ENCODE measurements around the gene CPLX1.

Gene CPLX1

DNA sequence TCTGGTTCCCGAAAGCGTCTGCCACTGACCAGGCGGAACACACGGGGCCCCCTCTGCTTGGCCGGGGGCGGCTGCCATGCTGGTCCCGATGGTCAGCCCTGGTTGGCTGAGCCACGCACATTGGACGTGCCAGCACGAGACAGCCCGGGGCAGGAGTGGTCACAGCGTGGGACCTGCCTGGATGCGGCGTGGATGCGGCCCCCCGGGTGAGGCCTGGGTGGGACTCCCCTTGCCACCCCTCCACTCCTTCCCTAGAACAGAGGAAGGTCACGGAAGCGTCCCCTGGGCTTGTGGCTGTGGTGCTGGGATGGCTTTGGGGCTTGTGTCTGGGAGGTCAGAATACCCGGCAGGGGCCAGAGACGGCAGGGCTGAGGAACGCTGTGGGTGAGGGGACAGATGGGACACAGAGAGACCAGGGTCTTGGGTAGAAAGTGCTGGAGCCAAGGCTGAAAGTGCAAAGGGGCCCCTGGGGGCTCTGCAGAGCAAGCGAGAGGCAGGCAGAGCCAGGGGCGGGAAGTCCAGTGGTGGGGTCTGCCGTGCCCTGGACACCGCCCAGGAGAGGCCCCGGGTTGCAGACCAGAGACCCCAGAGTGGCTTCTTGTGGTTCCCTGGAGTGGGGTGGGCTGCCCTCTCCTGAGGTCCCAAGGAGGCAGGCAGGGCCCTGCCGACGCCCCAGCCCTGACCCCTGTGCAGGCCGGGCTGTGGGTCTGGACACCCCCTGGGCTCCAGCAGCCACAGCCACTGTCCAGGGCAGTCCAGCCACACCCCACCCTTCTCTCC is 8.6 kb upstream of the CPLX1 start:
- no peaks in the 10 kb centered on the region for H3K79me2 ChIP-seq (ENCODE audit: insufficient read depth, low read depth)
- no peaks in the 10 kb centered on the region for H4K20me1 ChIP-seq (ENCODE audit: insufficient read depth)
- no peaks in the 10 kb centered on the region for H3K4me1 ChIP-seq (ENCODE audit: low read depth, poor library complexity, severe bottlenecking)
- no peak overlapping the region for H3K4me3 ChIP-seq (IDR thresholded peaks at IDR 0.05; ENCODE audit: insufficient read depth, low read depth, low read length)
- no peaks in the 10 kb centered on the region for H3K36me3 ChIP-seq (ENCODE audit: insufficient read depth)
- no peaks in the 10 kb centered on the region for H3K27me3 ChIP-seq (ENCODE audit: insufficient read depth, low read depth)
- TF ChIP-seq, protein P1, sequence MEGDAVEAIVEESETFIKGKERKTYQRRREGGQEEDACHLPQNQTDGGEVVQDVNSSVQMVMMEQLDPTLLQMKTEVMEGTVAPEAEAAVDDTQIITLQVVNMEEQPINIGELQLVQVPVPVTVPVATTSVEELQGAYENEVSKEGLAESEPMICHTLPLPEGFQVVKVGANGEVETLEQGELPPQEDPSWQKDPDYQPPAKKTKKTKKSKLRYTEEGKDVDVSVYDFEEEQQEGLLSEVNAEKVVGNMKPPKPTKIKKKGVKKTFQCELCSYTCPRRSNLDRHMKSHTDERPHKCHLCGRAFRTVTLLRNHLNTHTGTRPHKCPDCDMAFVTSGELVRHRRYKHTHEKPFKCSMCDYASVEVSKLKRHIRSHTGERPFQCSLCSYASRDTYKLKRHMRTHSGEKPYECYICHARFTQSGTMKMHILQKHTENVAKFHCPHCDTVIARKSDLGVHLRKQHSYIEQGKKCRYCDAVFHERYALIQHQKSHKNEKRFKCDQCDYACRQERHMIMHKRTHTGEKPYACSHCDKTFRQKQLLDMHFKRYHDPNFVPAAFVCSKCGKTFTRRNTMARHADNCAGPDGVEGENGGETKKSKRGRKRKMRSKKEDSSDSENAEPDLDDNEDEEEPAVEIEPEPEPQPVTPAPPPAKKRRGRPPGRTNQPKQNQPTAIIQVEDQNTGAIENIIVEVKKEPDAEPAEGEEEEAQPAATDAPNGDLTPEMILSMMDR (conservative IDR thresholded peaks at IDR 0.05; ENCODE audit: low read depth, low read length): no peak
- H3K4me2 ChIP-seq: no peak overlapping the region
- H3K9ac ChIP-seq: no peak overlapping the region
- no peak overlapping the region for H3K27ac ChIP-seq
- no peak overlapping the region for H2AFZ ChIP-seq (ENCODE audit: low read depth)

- no peak overlapping the region for H2AFZ ChIP-seq (ENCODE audit: low read depth)
- H3K36me3 ChIP-seq (ENCODE audit: insufficient read depth): no peaks in the 10 kb centered on the region
- H3K4me2 ChIP-seq: no peak overlapping the region
- H3K27ac ChIP-seq: no peak overlapping the region
- H4K20me1 ChIP-seq (ENCODE audit: insufficient read depth): no peaks in the 10 kb centered on the region
- H3K9ac ChIP-seq: no peak overlapping the region
- no peaks in the 10 kb centered on the region for H3K4me1 ChIP-seq (ENCODE audit: low read depth, poor library complexity, severe bottlenecking)
- no peak overlapping the region for H3K4me3 ChIP-seq (IDR thresholded peaks at IDR 0.05; ENCODE audit: insufficient read depth, low read depth, low read length)
- TF ChIP-seq, protein P1 (conservative IDR thresholded peaks at IDR 0.05; ENCODE audit: low read depth, low read length): no peak
- no peaks in the 10 kb centered on the region for H3K27me3 ChIP-seq (ENCODE audit: insufficient read depth, low read depth)
- no peaks in the 10 kb centered on the region for H3K79me2 ChIP-seq (ENCODE audit: insufficient read depth, low read depth)
Observed at GRCh38 chr4:833731-834367, 7.9 kb upstream of the CPLX1 start.

GRCh38 chr4:833156-833555 is 7.2 kb upstream of the CPLX1 start:
- Histone ChIP-seq H3K36me3 (ENCODE audit: insufficient read depth) (no peaks in the 10 kb centered on the region), H3K27me3 (ENCODE audit: insufficient read depth, low read depth) (no peaks in the 10 kb centered on the region), H4K20me1 (ENCODE audit: insufficient read depth) (no peaks in the 10 kb centered on the region), H3K9ac (no peak overlapping the region), H3K79me2 (ENCODE audit: insufficient read depth, low read depth) (no peaks in the 10 kb centered on the region), H3K4me2 (no peak overlapping the region), H3K4me1 (ENCODE audit: low read depth, poor library complexity, severe bottlenecking) (no peaks in the 10 kb centered on the region), H3K27ac (no peak overlapping the region), H2AFZ (ENCODE audit: low read depth) (no peak overlapping the region), H3K4me3 (IDR thresholded peaks at IDR 0.05; ENCODE audit: insufficient read depth, low read depth, low read length) (no peak overlapping the region)
- TF ChIP-seq, protein P1 (conservative IDR thresholded peaks at IDR 0.05; ENCODE audit: low read depth, low read length): no peak

- Histone ChIP-seq H3K27ac (no peak overlapping the region), H3K9ac (no peak overlapping the region), H3K36me3 (ENCODE audit: insufficient read depth) (no peaks in the 10 kb centered on the region), H3K27me3 (ENCODE audit: insufficient read depth, low read depth) (no peaks in the 10 kb centered on the region), H2AFZ (ENCODE audit: low read depth) (no peak overlapping the region), H3K4me2 (no peak overlapping the region), H3K4me1 (ENCODE audit: low read depth, poor library complexity, severe bottlenecking) (no peaks in the 10 kb centered on the region), H4K20me1 (ENCODE audit: insufficient read depth) (no peaks in the 10 kb centered on the region), H3K4me3 (IDR thresholded peaks at IDR 0.05; ENCODE audit: insufficient read depth, low read depth, low read length) (no peak overlapping the region), H3K79me2 (ENCODE audit: insufficient read depth, low read depth) (no peaks in the 10 kb centered on the region)
- TF ChIP-seq, protein P1 (conservative IDR thresholded peaks at IDR 0.05; ENCODE audit: low read depth, low read length): no peak
Observed at GRCh38 chr4:832536-832935, 6.6 kb upstream of the CPLX1 start.
